ENCODE results near the gene CREB3.

The CREB3 gene

GRCh38 chr9:35723426-35723825, 9.0 kb upstream of the CREB3 start:
- Histone ChIP-seq H3K4me3 (replicated peaks; ENCODE audit: low read depth, low read length) (no peak overlapping the region), H3K27me3 (replicated peaks; ENCODE audit: control insufficient read depth, insufficient read depth, low read length) (no peaks in the 10 kb centered on the region), H3K36me3 (ENCODE audit: control insufficient read depth, insufficient read depth, low read length) (peaks cover 61% of the 10 kb centered on the region)
- DNase-seq (ENCODE audit: extremely low read depth, insufficient read length) = no peak
- TF ChIP-seq CTCF (IDR thresholded peaks at IDR 0.05; ENCODE audit: insufficient read depth, low read length, poor library complexity, severe bottlenecking) = no peak

GRCh38 chr9:35723908-35724307, 8.6 kb upstream of the CREB3 start:
- no peaks in the 10 kb centered on the region for H3K27me3 ChIP-seq (replicated peaks; ENCODE audit: control insufficient read depth, insufficient read depth, low read length)
- no peak for DNase-seq (ENCODE audit: extremely low read depth, insufficient read length)
- TF ChIP-seq CTCF (IDR thresholded peaks at IDR 0.05; ENCODE audit: insufficient read depth, low read length, poor library complexity, severe bottlenecking) = no peak
- no peak overlapping the region for H3K4me3 ChIP-seq (replicated peaks; ENCODE audit: low read depth, low read length)
- peaks cover 57% of the 10 kb centered on the region for H3K36me3 ChIP-seq (ENCODE audit: control insufficient read depth, insufficient read depth, low read length)

- DNase-seq (ENCODE audit: extremely low read depth, insufficient read length) = no peak
- no peak for TF ChIP-seq CTCF (IDR thresholded peaks at IDR 0.05; ENCODE audit: insufficient read depth, low read length, poor library complexity, severe bottlenecking)
- Histone ChIP-seq H3K4me3 (replicated peaks; ENCODE audit: low read depth, low read length) (no peak overlapping the region), H3K27me3 (replicated peaks; ENCODE audit: control insufficient read depth, insufficient read depth, low read length) (no peaks in the 10 kb centered on the region), H3K36me3 (ENCODE audit: control insufficient read depth, insufficient read depth, low read length) (peaks cover 42% of the 10 kb centered on the region)
Observed at GRCh38 chr9:35725362-35725761, 7.1 kb upstream of the CREB3 start.

- no peaks in the 10 kb centered on the region for H3K27me3 ChIP-seq (replicated peaks; ENCODE audit: control insufficient read depth, insufficient read depth, low read length)
- no peak overlapping the region for H3K4me3 ChIP-seq (replicated peaks; ENCODE audit: low read depth, low read length)
- peak; percentile 56 for DNase-seq (ENCODE audit: extremely low read depth, insufficient read length)
- TF ChIP-seq CTCF (IDR thresholded peaks at IDR 0.05; ENCODE audit: insufficient read depth, low read length, poor library complexity, severe bottlenecking) = peak; percentile 65
- peaks cover 28% of the 10 kb centered on the region for H3K36me3 ChIP-seq (ENCODE audit: control insufficient read depth, insufficient read depth, low read length)
Observed at GRCh38 chr9:35726931-35727330, 5.5 kb upstream of the CREB3 start.

GRCh38 chr9:35727676-35728040, 4.8 kb upstream of the CREB3 start:
- Histone ChIP-seq H3K27me3 (replicated peaks; ENCODE audit: control insufficient read depth, insufficient read depth, low read length) (no peaks in the 10 kb centered on the region), H3K36me3 (ENCODE audit: control insufficient read depth, insufficient read depth, low read length) (peaks cover 22% of the 10 kb centered on the region), H3K4me3 (replicated peaks; ENCODE audit: low read depth, low read length) (peak overlapping the region; percentile 58)
- no peak for TF ChIP-seq CTCF (IDR thresholded peaks at IDR 0.05; ENCODE audit: insufficient read depth, low read length, poor library complexity, severe bottlenecking)
- no peak for DNase-seq (ENCODE audit: extremely low read depth, insufficient read length)
